Fibroblast of pulmonary artery (primary cell): ENCODE results near the gene COMTD1.
"Not testable (repeated sequence)": the region's sequence is repeated elsewhere in the genome, so short reads cannot be mapped to it uniquely, and the experiment has no call there.

ENCODE experiments used
- DNase-seq: peaks from one replicate; pipeline ENCODE4 v3.0.0-alpha.2; 2010; ENCODE audit warnings: low read depth
- H3K4me3 ChIP-seq: replicated peaks from 2 replicates; pipeline ENCODE4 v1.5.1; 2011; ENCODE audit warnings: low read depth, mild to moderate bottlenecking, control low read depth, low read length, moderate library complexity
- TF ChIP-seq, protein P1 (sequence below): IDR thresholded peaks from 2 replicates; pipeline ENCODE4 v1.5.1; 2011; ENCODE audit warnings: mild to moderate bottlenecking, control low read depth, low read length, inconsistent platforms; ENCODE audit errors: missing control alignments

COMTD1 gene

DNA sequence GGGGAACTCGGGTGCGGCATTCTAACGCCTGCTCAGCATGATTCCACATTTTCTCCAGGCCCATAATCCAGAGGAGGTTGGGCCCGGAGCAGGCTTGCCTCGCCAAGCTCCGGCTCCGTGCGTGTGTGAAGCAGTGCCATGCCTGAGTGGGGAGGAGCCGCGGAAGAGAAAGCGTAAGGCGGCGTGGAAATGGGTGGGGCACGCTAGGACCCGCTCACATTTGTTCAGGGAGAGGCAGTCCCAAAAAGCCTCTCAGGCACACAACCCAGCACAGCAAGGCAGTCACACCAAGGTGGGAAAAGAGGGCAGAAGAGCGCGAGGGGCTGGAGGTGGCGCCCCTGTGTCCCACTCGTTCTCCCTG, 25.9 kb downstream of the COMTD1 start:
- DNase-seq, result peak; percentile 84
- H3K4me3 ChIP-seq, result peak overlapping the region; percentile 94
- TF ChIP-seq, protein P1, sequence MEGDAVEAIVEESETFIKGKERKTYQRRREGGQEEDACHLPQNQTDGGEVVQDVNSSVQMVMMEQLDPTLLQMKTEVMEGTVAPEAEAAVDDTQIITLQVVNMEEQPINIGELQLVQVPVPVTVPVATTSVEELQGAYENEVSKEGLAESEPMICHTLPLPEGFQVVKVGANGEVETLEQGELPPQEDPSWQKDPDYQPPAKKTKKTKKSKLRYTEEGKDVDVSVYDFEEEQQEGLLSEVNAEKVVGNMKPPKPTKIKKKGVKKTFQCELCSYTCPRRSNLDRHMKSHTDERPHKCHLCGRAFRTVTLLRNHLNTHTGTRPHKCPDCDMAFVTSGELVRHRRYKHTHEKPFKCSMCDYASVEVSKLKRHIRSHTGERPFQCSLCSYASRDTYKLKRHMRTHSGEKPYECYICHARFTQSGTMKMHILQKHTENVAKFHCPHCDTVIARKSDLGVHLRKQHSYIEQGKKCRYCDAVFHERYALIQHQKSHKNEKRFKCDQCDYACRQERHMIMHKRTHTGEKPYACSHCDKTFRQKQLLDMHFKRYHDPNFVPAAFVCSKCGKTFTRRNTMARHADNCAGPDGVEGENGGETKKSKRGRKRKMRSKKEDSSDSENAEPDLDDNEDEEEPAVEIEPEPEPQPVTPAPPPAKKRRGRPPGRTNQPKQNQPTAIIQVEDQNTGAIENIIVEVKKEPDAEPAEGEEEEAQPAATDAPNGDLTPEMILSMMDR, result no peak

DNA sequence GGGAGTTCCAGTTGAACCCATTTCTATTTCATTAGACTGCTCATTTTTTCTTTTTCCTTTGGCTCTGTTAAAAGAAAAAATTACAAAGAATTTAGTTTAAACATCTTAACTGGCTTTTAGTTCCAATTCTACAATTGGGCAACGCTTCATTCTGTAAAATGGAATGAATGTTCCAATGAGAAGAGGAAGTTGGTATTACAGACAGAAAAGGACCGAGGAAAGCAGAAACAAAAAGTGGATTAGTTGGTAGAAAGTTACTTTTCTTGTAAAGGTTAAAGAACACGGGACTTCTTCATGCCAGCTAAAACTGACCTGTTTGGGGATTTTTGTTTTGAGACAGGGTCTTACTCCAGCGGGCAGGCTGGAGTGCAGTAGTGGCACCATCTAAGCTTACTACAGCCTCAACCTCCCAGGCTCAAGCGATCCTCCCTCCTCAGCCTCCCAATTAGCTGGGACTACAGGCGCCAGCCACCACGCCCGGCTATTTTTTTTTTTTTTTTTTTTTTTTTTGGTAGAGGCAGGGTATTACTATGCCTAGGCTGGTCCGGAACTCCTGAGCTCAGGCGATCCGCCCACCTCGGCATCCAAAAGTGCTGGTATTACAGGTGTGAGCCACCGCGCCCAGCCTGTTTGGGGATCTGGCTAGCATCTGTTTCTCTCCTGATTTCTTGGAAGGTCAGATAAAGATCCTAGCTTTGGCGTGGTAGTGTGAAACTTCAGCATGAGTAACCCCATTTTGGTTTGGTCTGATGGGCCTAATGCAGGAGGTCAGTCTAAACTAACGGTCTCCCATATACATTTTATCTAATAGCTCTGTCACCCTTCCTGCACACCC, 26.5 kb downstream of the COMTD1 start:
- TF ChIP-seq, protein P1, result no peak
- peak overlapping the region; percentile 94 for H3K4me3 ChIP-seq
- no peak for DNase-seq

DNA sequence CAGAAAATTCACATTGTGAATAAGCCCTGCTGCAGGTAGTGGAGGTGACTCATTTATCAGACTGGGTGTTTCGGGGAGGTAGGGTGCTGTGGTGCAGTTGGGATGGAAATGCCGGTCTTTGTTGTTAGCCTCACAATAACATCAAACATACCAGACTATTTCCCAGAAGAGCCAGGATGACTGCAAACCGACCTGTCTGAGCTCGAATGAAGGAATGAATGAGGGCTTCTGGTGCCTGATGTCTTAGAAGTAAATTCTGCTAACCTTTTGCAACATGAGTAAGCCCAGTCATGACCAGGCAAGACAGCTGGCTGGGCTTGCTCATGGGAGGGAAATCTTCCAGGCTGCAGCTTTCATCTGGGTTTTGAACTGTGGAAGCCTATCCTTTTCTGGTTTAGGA, 27.6 kb downstream of the COMTD1 start:
- no peak overlapping the region for H3K4me3 ChIP-seq
- TF ChIP-seq, protein P1, result no peak
- peak; percentile 57 for DNase-seq

DNA sequence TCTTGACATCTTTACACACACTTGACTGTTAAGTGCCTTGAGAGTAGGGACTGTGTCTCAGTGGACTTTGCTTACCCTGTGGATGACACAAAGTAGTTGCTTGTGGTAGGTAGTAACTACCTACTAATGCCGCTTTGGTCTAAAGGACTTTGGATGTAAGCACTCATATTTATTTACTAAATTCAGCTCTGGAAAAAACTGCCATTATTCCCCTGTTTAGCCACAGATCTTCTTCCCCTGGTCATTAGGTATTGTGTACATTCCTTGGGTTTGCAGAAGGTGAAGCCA, 28.0 kb downstream of the COMTD1 start:
- TF ChIP-seq, protein P1, result no peak
- H3K4me3 ChIP-seq, result no peak overlapping the region
- no peak for DNase-seq

DNA sequence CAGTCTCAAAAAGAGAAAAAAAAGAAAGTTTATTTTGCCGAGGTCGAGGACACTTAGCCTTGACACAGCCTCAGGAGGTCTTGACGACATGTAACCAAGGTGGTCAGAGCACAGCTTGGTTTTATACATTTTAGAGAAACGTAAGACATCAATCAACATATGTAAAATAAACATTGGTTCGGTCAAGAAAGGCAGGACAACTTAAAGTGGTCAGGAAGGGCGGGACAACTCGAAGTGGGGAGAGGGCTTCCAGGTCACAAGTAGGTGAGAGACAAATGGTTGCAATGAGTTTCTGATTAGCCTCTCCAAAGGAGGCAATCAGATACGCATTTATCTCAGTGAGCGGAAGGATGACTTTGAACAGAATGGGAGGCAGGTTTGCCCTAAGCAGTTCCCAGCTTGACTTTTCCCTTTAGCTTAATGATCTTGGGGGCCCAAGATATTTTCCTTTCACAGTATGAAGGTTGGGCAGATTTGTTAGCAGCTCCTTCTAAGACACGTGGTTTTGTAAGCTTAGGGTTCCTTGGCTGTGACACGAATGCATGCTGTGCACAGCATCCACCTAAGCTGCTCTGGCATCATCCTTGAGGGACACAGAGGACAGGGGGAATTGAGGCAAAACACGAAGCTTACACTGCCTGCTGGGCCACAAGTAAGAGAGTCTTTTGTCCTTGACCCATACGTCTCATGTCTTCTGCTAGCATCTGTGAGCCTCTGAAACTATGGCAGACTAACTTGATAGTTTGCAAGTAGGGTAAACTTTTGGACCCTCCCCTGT, 28.5 kb downstream of the COMTD1 start:
- no peak overlapping the region for H3K4me3 ChIP-seq
- TF ChIP-seq, protein P1, result no peak
- no peak for DNase-seq

DNA sequence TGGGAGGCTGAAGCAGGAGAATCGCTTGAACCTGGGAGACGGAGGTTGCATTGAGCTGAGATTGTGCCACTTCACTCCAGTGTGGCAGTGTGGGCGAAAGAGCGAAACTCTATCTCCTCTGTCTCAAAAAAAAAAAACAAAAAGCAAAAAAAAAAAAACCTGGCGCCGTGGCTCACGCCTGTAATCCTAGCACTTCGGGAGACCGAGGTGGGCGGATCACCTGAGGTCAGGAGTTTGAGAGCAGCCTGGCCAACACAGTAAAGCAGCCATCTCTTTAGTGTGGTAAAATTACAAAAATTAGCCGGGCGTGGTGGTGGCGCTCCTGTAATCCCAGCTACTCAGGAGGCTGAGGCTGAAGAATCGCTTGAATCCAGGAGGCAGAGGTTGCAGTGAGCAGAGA, 29.1 kb downstream of the COMTD1 start:
- not testable (repeated sequence) for DNase-seq, H3K4me3 ChIP-seq

DNA sequence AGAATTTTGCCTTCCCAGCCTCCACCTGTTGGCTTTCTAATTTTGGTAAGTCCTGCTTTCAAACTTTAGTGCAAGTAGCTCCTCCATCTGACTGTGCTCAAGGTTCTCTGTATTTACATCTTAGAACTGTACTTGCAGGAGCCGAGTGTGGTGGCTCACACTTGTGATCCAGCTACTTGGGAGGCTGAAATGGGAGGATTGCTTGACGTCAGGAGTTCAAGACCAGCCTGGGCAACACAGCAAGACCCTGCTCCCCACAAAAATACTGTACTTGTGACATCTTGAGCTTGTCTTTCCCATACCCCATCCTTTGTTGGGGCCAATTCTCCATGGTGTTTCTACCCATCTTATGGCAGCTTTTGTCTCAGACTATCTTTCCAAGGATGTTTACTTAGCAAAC, 29.8 kb downstream of the COMTD1 start:
- no peak overlapping the region for H3K4me3 ChIP-seq
- TF ChIP-seq, protein P1, result no peak
- no peak for DNase-seq
